Glutamatergic neuron (in vitro differentiated cells): ENCODE measurements around the gene SUSD6. TPM values are rescaled to one million over a fixed set of nuclear protein-coding genes. Genes with fewer than 3 reads are reported as not detected.
A peak's percentile ranks its signal among the peaks of the same experiment; 100 is the strongest.

Source experiments
- DNase-seq: peaks from one replicate; pipeline ENCODE4 v3.0.0; 2022
- H3K27ac Mint-ChIP-seq: one replicate; pipeline ENCODE4 v1.8.0; 2020; ENCODE audit warnings: mild to moderate bottlenecking, mixed read lengths, inconsistent platforms; ENCODE audit not compliant: unreplicated experiment
- H3K27me3 Mint-ChIP-seq: one replicate; pipeline ENCODE4 v1.8.0; 2020; ENCODE audit warnings: mild to moderate bottlenecking, moderate library complexity, mixed read lengths, inconsistent platforms; ENCODE audit not compliant: unreplicated experiment
- H3K36me3 Mint-ChIP-seq: one replicate; pipeline ENCODE4 v1.8.0; 2020; ENCODE audit warnings: mild to moderate bottlenecking, mixed read lengths, inconsistent platforms; ENCODE audit not compliant: unreplicated experiment
- H3K4me1 Mint-ChIP-seq: one replicate; pipeline ENCODE4 v1.8.0; 2020; ENCODE audit warnings: mild to moderate bottlenecking, low read depth, mixed read lengths, inconsistent platforms; ENCODE audit not compliant: unreplicated experiment
- H3K4me3 Mint-ChIP-seq: one replicate; pipeline ENCODE4 v1.8.0; 2020; ENCODE audit warnings: mild to moderate bottlenecking, mixed read lengths, inconsistent platforms; ENCODE audit not compliant: unreplicated experiment
- H3K9me3 Mint-ChIP-seq: one replicate; pipeline ENCODE4 v1.8.0; 2020; ENCODE audit warnings: mild to moderate bottlenecking, moderate library complexity, mixed read lengths, inconsistent platforms; ENCODE audit not compliant: unreplicated experiment
- CTCF ChIP-seq: fragments of 200-600 bp; sonication (generic); IDR thresholded peaks from one replicate; pipeline ENCODE4 v1.5.0; 2021; ENCODE audit not compliant: partially characterized antibody, unreplicated experiment
- total RNA-seq: library from RNA; stranded (reverse); fragmentation: NEBNext Ultra II Directional; extraction: Animal tissue kit (Norgen Biotek cat#: 25700); gene quantifications from one replicate; pipeline ENCODE4 v1.2.1, GENCODE V29; 2021; ENCODE audit not compliant: unreplicated experiment

The SUSD6 gene
- total RNA-seq, 1 donor from 2014 or later, result 106 TPM

GRCh38 chr14:69573205-69573830 is 38.1 kb upstream of the SUSD6 start:
- peaks cover 13% of the 10 kb centered on the region for H3K4me1 Mint-ChIP-seq
- H3K36me3 Mint-ChIP-seq, result peaks cover 14% of the 10 kb centered on the region
- DNase-seq, result no peak
- H3K27me3 Mint-ChIP-seq, result peaks cover 14% of the 10 kb centered on the region
- H3K9me3 Mint-ChIP-seq, result peaks cover 14% of the 10 kb centered on the region
- H3K4me3 Mint-ChIP-seq, result peak overlapping the region; percentile 96
- TF ChIP-seq CTCF, result no peak
- H3K27ac Mint-ChIP-seq, result peak overlapping the region; percentile 70

GRCh38 chr14:69573831-69574262 is 37.5 kb upstream of the SUSD6 start:
- H3K4me1 Mint-ChIP-seq, result peaks cover 13% of the 10 kb centered on the region
- peaks cover 14% of the 10 kb centered on the region for H3K27me3 Mint-ChIP-seq
- peak; percentile 59 for DNase-seq
- peak overlapping the region; percentile 96 for H3K4me3 Mint-ChIP-seq
- TF ChIP-seq CTCF, result no peak
- peaks cover 14% of the 10 kb centered on the region for H3K36me3 Mint-ChIP-seq
- peak overlapping the region; percentile 97 for H3K27ac Mint-ChIP-seq
- H3K9me3 Mint-ChIP-seq, result peaks cover 14% of the 10 kb centered on the region

- Mint-ChIP-seq H3K27me3 (peaks cover 14% of the 10 kb centered on the region), H3K4me1 (peaks cover 13% of the 10 kb centered on the region), H3K36me3 (peaks cover 14% of the 10 kb centered on the region), H3K4me3 (peak within 1 kb of the TSS; percentile 96), H3K9me3 (peaks cover 12% of the 10 kb centered on the region), H3K27ac (peak within 1 kb of the TSS; percentile 97)
- TF ChIP-seq CTCF, result peak; percentile 92
- DNase-seq, result peak; percentile 91
Observed at GRCh38 chr14:69574263-69574953, 37.0 kb upstream of the SUSD6 start, which contains the start of gene CCDC177. CCDC177 (minus strand) TSS chr14:69574871; CDS start chr14:69573622, 1,249 bp downstream.

GRCh38 chr14:69574954-69575295 is 36.5 kb upstream of the SUSD6 start:
- peaks cover 16% of the 10 kb centered on the region for H3K27me3 Mint-ChIP-seq
- peaks cover 12% of the 10 kb centered on the region for H3K9me3 Mint-ChIP-seq
- TF ChIP-seq CTCF, result peak; percentile 38
- H3K36me3 Mint-ChIP-seq, result peaks cover 14% of the 10 kb centered on the region
- DNase-seq, result no peak
- peaks cover 8% of the 10 kb centered on the region for H3K4me1 Mint-ChIP-seq
- peak overlapping the region; percentile 97 for H3K27ac Mint-ChIP-seq
- peak overlapping the region; percentile 96 for H3K4me3 Mint-ChIP-seq

GRCh38 chr14:69579476-69579875 is 31.9 kb upstream of the SUSD6 start:
- Mint-ChIP-seq H3K27me3 (peaks cover 15% of the 10 kb centered on the region), H3K27ac (no peak overlapping the region), H3K4me3 (no peak overlapping the region), H3K36me3 (peaks cover 8% of the 10 kb centered on the region), H3K4me1 (peaks cover 5% of the 10 kb centered on the region), H3K9me3 (peaks cover 9% of the 10 kb centered on the region)
- no peak for TF ChIP-seq CTCF
- no peak for DNase-seq
